HepG2 (cell line): ENCODE measurements around the gene VWCE. TPM values are rescaled to one million over a fixed set of nuclear protein-coding genes. Genes with fewer than 3 reads are reported as not detected.
A peak's percentile ranks its signal among the peaks of the same experiment; 100 is the strongest.
"Not testable (repeated sequence)": the region's sequence is repeated elsewhere in the genome, so short reads cannot be mapped to it uniquely, and the experiment has no call there.

Experiments used
- ATAC-seq: fragments of 200-7000 bp; cut with Tn5 transposase; 3 replicates; pipeline ENCODE4 v1.9.1; 2020; ENCODE audit warnings: mild to moderate bottlenecking, moderate library complexity
- BruUV-seq: library from RNA; stranded (reverse); fragments of 400-500 nt; replicated peaks from 2 replicates; lab custom pipeline; 2021; lab: Mats Ljungman, UMichigan
- CTCF ChIA-PET: fragments of 300-600 bp; formaldehyde crosslinking; extraction: SDS; loops from one replicate; lab custom pipeline; 2021; ENCODE audit warnings: low total read pairs, inconsistent platforms, low intra/inter-chr PET ratio; lab: Yijun Ruan, JAX
- POLR2A ChIA-PET: fragments of 350-600 bp; sonication (Branson Sonifier 250); formaldehyde crosslinking; loops from one replicate; lab custom pipeline; 2020; ENCODE audit warnings: antibody characterized with exemption, inconsistent platforms; lab: Yijun Ruan, JAX
- DNase-seq: peaks from one replicate; pipeline ENCODE4 v3.0.0-alpha.2; 2015; ENCODE audit warnings: low spot score
- FAIRE-seq: peaks from 3 replicates; lab custom pipeline; 2011; peaks lifted over from hg19 to GRCh38; lab: Jason Lieb, UNC
- H2AFZ ChIP-seq: one replicate; pipeline ENCODE4 v1.6.1; 2011; ENCODE audit warnings: low read length, inconsistent platforms
- H3K27ac ChIP-seq: fragments of 300-600 bp; 3 replicates; pipeline ENCODE4 v1.8.0; 2011; ENCODE audit warnings: mixed run types, mild to moderate bottlenecking, mixed read lengths, low read length, inconsistent platforms; ENCODE audit not compliant: insufficient read depth; ENCODE audit errors: extremely low read length
- H3K27me3 ChIP-seq, 2 experiments: fragments of 200-600 bp in 1 of 2; 2 replicates in 1 of 2; 3 replicates in 1 of 2; pipeline versions ENCODE4 v1.6.0 to v1.8.0; 2011; ENCODE audit warnings: low read length in 2 of 2, mild to moderate bottlenecking in 2 of 2, moderate library complexity in 2 of 2, inconsistent platforms in 1 of 2; ENCODE audit not compliant: insufficient read depth in 2 of 2, control insufficient read depth in 1 of 2
- H3K36me3 ChIP-seq, 2 experiments: fragments of 200-600 bp in 1 of 2; replicated peaks in 1 of 2; 2 replicates in 1 of 2; 3 replicates in 1 of 2; pipeline versions ENCODE4 v1.5.1 to v1.8.0; 2011; ENCODE audit warnings: low read length in 2 of 2, inconsistent platforms in 1 of 2; ENCODE audit not compliant: insufficient read depth in 2 of 2, control insufficient read depth in 1 of 2
- H3K4me1 ChIP-seq: 2 replicates; pipeline ENCODE4 v1.5.1; 2012; ENCODE audit warnings: low read length, inconsistent platforms; ENCODE audit not compliant: insufficient read depth
- H3K4me2 ChIP-seq: 2 replicates; pipeline ENCODE4 v1.6.0; 2011; ENCODE audit warnings: low read depth, low read length, inconsistent platforms
- H3K4me3 ChIP-seq, 3 experiments: fragments of 200-600 bp in 1 of 3; sonication (generic), shearing (Covaris generic) in 1 of 3; replicated peaks in 1 of 3; 2 replicates each; pipeline ENCODE4 v1.5.1; 2011 to 2016; ENCODE audit warnings: low read length in 3 of 3, inconsistent platforms in 2 of 3, low read depth in 2 of 3, mild to moderate bottlenecking in 2 of 3, control low read depth in 1 of 3, mixed read lengths in 1 of 3; ENCODE audit not compliant: insufficient read depth in 1 of 3
- H3K79me2 ChIP-seq: one replicate; pipeline ENCODE4 v1.6.1; 2011; ENCODE audit warnings: low read length, inconsistent platforms; ENCODE audit not compliant: insufficient read depth
- H3K9ac ChIP-seq: 2 replicates; pipeline ENCODE4 v1.6.0; 2011; ENCODE audit warnings: mild to moderate bottlenecking, low read depth, low read length, inconsistent platforms; ENCODE audit not compliant: insufficient read depth
- H3K9me3 ChIP-seq: 2 replicates; pipeline ENCODE4 v1.5.1; 2012; ENCODE audit warnings: mild to moderate bottlenecking, low read length
- H4K20me1 ChIP-seq: 2 replicates; pipeline ENCODE4 v1.6.0; 2011; ENCODE audit warnings: inconsistent platforms, mild to moderate bottlenecking, low read length, moderate library complexity; ENCODE audit not compliant: insufficient read depth
- WGBS: methylation state at CpG from one replicate; pipeline ENCODE4 v1.1.6; 2017; ENCODE audit warnings: low lambda C conversion rate; 5-methylcytosine and 5-hydroxymethylcytosine counted together
- in situ Hi-C: cut with HindIII; loops from 2 replicates; pipeline ENCODE4 v1.10.0; 2017; ENCODE audit warnings: low pct_unique_long_range_greater_than_20kb; ENCODE audit not compliant: extremely low pct_ligation_motif_present
- intact Hi-C: fragments of 100-400 bp; cut with micrococcal nuclease; formaldehyde crosslinking; loops from one replicate; pipeline ENCODE4 v1.10.0; 2022; ENCODE audit not compliant: unreplicated experiment
- polyA plus RNA-seq, 8 experiments: library from polyadenylated mRNA; depleted of rRNA in 3 of 8; stranded (reverse) in 7 of 8; unstranded in 1 of 8; fragments of >200 nt; fragmentation: Illumina TruSeq in 4 of 8; extraction: Trizol in 4 of 8; gene quantifications; 2 replicates each; pipeline versions ENCODE4 v1.2.1 to v1.2.3, GENCODE V29; 2011 to 2016; ENCODE audit warnings: low read depth in 4 of 8, missing spikeins in 1 of 8, mixed read lengths in 1 of 8; ENCODE audit not compliant: insufficient read depth in 1 of 8
- total RNA-seq, 5 experiments: library from RNA; depleted of rRNA; stranded (reverse); fragments of >200 nt; fragmentation: Illumina TruSeq; extraction: Trizol; gene quantifications; 2 replicates each; pipeline ENCODE4 v1.2.3, GENCODE V29; 2016; ENCODE audit warnings: low read depth in 1 of 5

The VWCE gene
- total and polyA plus RNA-seq, 2 of the 13 experiments (the other 11 are each of a cell fraction or from before 2014, with no cell fraction given), result 27.6 to 58.3 TPM

GRCh38 chr11:61229458-61229857 lies 65.7 kb downstream of the VWCE start:
- ATAC-seq, H3K27ac ChIP-seq, H3K36me3 ChIP-seq, FAIRE-seq, H3K4me3 ChIP-seq, H2AFZ ChIP-seq, CTCF ChIA-PET, H3K4me2 ChIP-seq, H3K9ac ChIP-seq, H3K4me1 ChIP-seq, H3K9me3 ChIP-seq, H3K27me3 ChIP-seq, H4K20me1 ChIP-seq, BruUV-seq, in situ Hi-C loops, DNase-seq, H3K79me2 ChIP-seq, POLR2A ChIA-PET, intact Hi-C loops: not testable (repeated sequence)
- WGBS, result no CpG with 5 or more reads among the region's 6 CpGs

GRCh38 chr11:61226457-61227137 lies 68.5 kb downstream of the VWCE start:
- in situ Hi-C loops, FAIRE-seq, BruUV-seq: not testable (repeated sequence)

GRCh38 chr11:61222692-61223091 lies 72.4 kb downstream of the VWCE start:
- POLR2A ChIA-PET, H3K27ac ChIP-seq, H3K4me2 ChIP-seq, BruUV-seq, CTCF ChIA-PET, DNase-seq, H3K4me3 ChIP-seq, in situ Hi-C loops, ATAC-seq, H3K79me2 ChIP-seq, H3K9ac ChIP-seq, FAIRE-seq, H3K27me3 ChIP-seq, H2AFZ ChIP-seq, H4K20me1 ChIP-seq, intact Hi-C loops, H3K36me3 ChIP-seq, H3K9me3 ChIP-seq, H3K4me1 ChIP-seq: not testable (repeated sequence)
- WGBS, result no CpG with 5 or more reads among the region's 5 CpGs

More at GRCh38 chr11:61226457-61227137, 68.5 kb downstream of the VWCE start:
- intact Hi-C loops, H3K9me3 ChIP-seq, H3K27me3 ChIP-seq, H3K4me1 ChIP-seq, H4K20me1 ChIP-seq, POLR2A ChIA-PET, CTCF ChIA-PET, H3K27ac ChIP-seq, H3K79me2 ChIP-seq, H3K9ac ChIP-seq, H2AFZ ChIP-seq, H3K4me2 ChIP-seq, DNase-seq, H3K36me3 ChIP-seq, H3K4me3 ChIP-seq: not testable (repeated sequence)
- no CpG with 5 or more reads among the region's 10 CpGs for WGBS
- ATAC-seq, result peak; percentile 23; the same call in 1 of the 3 replicates

GRCh38 chr11:61222047-61222446 lies 73.1 kb downstream of the VWCE start, which contains the start of gene PGA4:
PGA4 (plus strand) TSS chr11:61222347; CDS start chr11:61222401, 54 bp downstream.
- BruUV-seq, in situ Hi-C loops, H3K79me2 ChIP-seq, H4K20me1 ChIP-seq, intact Hi-C loops, H3K27ac ChIP-seq, H3K4me3 ChIP-seq, H2AFZ ChIP-seq, ATAC-seq, CTCF ChIA-PET, H3K4me1 ChIP-seq, H3K27me3 ChIP-seq, FAIRE-seq, DNase-seq, H3K9me3 ChIP-seq, H3K9ac ChIP-seq, H3K36me3 ChIP-seq, H3K4me2 ChIP-seq, POLR2A ChIA-PET: not testable (repeated sequence)
- WGBS, result no CpG with 5 or more reads among the region's 8 CpGs
